AG04449 (cell line): ENCODE results near the gene RPL34.
"Not testable (repeated sequence)": the region's sequence is repeated elsewhere in the genome, so short reads cannot be mapped to it uniquely, and the experiment has no call there.

Source experiments
- CTCF ChIA-PET: fragments of 350-600 bp; formaldehyde crosslinking; extraction: SDS; loops from one replicate; lab custom pipeline; 2021; ENCODE audit warnings: antibody characterized with exemption; lab: Yijun Ruan, JAX
- POLR2A ChIA-PET: fragments of 400-600, 350-600 bp; formaldehyde crosslinking; extraction: SDS; loops from one replicate; lab custom pipeline; 2020; ENCODE audit warnings: antibody characterized with exemption, inconsistent platforms; lab: Yijun Ruan, JAX
- DNase-seq: peaks from one replicate; pipeline ENCODE4 v3.0.0-alpha.2; 2010; ENCODE audit warnings: low read depth, low spot score
- H3K4me3 ChIP-seq: 2 replicates; pipeline ENCODE4 v1.5.1; 2011; ENCODE audit warnings: low read depth, mild to moderate bottlenecking, control low read depth, low read length
- TF ChIP-seq, protein P1 (sequence below): IDR thresholded peaks from one replicate; pipeline ENCODE4 v1.5.1; 2011; ENCODE audit warnings: mild to moderate bottlenecking, moderate library complexity, low read length, control low read depth, inconsistent platforms; ENCODE audit not compliant: insufficient read depth; ENCODE audit errors: missing control alignments

Gene RPL34

GRCh38 chr4:108588878-108589277 lies 31.5 kb upstream of the RPL34 start:
- TF ChIP-seq, protein P1, sequence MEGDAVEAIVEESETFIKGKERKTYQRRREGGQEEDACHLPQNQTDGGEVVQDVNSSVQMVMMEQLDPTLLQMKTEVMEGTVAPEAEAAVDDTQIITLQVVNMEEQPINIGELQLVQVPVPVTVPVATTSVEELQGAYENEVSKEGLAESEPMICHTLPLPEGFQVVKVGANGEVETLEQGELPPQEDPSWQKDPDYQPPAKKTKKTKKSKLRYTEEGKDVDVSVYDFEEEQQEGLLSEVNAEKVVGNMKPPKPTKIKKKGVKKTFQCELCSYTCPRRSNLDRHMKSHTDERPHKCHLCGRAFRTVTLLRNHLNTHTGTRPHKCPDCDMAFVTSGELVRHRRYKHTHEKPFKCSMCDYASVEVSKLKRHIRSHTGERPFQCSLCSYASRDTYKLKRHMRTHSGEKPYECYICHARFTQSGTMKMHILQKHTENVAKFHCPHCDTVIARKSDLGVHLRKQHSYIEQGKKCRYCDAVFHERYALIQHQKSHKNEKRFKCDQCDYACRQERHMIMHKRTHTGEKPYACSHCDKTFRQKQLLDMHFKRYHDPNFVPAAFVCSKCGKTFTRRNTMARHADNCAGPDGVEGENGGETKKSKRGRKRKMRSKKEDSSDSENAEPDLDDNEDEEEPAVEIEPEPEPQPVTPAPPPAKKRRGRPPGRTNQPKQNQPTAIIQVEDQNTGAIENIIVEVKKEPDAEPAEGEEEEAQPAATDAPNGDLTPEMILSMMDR: no peak
- no peak overlapping the region for H3K4me3 ChIP-seq
- ChIA-PET POLR2A (no interaction called here), CTCF (interaction anchor here (0.8 to 4.4 kb wide), 4 partner anchors 11 to 62 kb away, joined by 3 to 38 read pairs (median 6); partner anchors contain the start of gene OSTC)
- no peak for DNase-seq

GRCh38 chr4:108589961-108590360 lies 30.4 kb upstream of the RPL34 start:
- no peak overlapping the region for H3K4me3 ChIP-seq
- no peak for DNase-seq
- POLR2A ChIA-PET: no interaction called here
- TF ChIP-seq, protein P1: no peak
- CTCF ChIA-PET: interaction anchor here (0.7 to 4.4 kb wide), 2 partner anchors 16 to 19 kb away, joined by 3 to 38 read pairs; no protein-coding TSS in a partner anchor

- no peak overlapping the region for H3K4me3 ChIP-seq
- POLR2A ChIA-PET: no interaction called here
- TF ChIP-seq, protein P1: no peak
- DNase-seq: no peak
- CTCF ChIA-PET: no interaction called here
These were observed 29.6 kb upstream of the RPL34 start for GRCh38 chr4:108590776-108591175.

- DNase-seq: no peak
- H3K4me3 ChIP-seq: no peak overlapping the region
- POLR2A ChIA-PET: interaction anchor here (0.6 to 0.7 kb wide), 2 partner anchors 28 to 30 kb away, joined by 3 to 6 read pairs; no protein-coding TSS in a partner anchor
- TF ChIP-seq, protein P1: no peak
- CTCF ChIA-PET: interaction anchor here (1.0 kb wide), 1 partner anchor 20 kb away, joined by 11 read pairs; no protein-coding TSS in a partner anchor
These were observed 27.7 kb upstream of the RPL34 start for GRCh38 chr4:108592674-108592986.

- CTCF ChIA-PET: interaction anchor here (1.2 kb wide), 1 partner anchor 575 kb away, joined by 4 read pairs; no protein-coding TSS in a partner anchor
- DNase-seq, POLR2A ChIA-PET, H3K4me3 ChIP-seq: not testable (repeated sequence)
These were observed 26.1 kb upstream of the RPL34 start for GRCh38 chr4:108594296-108594695.

- ChIA-PET CTCF (interaction anchor here (1.7 kb wide), 1 partner anchor 15 kb away, joined by 5 read pairs; no protein-coding TSS in a partner anchor), POLR2A (no interaction called here)
- TF ChIP-seq, protein P1: no peak
- no peak for DNase-seq
- H3K4me3 ChIP-seq: no peak overlapping the region
These were observed 24.0 kb upstream of the RPL34 start for GRCh38 chr4:108596344-108596743.

GRCh38 chr4:108601106-108601505 lies 19.3 kb upstream of the RPL34 start:
- TF ChIP-seq, protein P1: no peak
- ChIA-PET CTCF (no interaction called here), POLR2A (no interaction called here)
- no peak overlapping the region for H3K4me3 ChIP-seq
- DNase-seq: no peak
